BLaER1 (cell line): Measurements from ENCODE around the gene RWDD2A.

Experiments
- H3K27ac ChIP-seq: shearing (Covaris generic); formaldehyde crosslinking; 2 replicates; pipeline ENCODE4 v1.8.1; 2022
- H3K27me3 ChIP-seq: shearing (Covaris generic); formaldehyde crosslinking; 2 replicates; pipeline ENCODE4 v1.8.1; 2022
- H3K36me3 ChIP-seq: shearing (Covaris generic); formaldehyde crosslinking; 2 replicates; pipeline ENCODE4 v1.8.1; 2022
- H3K4me1 ChIP-seq: shearing (Covaris generic); formaldehyde crosslinking; 2 replicates; pipeline ENCODE4 v1.8.1; 2022
- H3K4me2 ChIP-seq: shearing (Covaris generic); formaldehyde crosslinking; 2 replicates; pipeline ENCODE4 v1.8.1; 2022
- H3K4me3 ChIP-seq: shearing (Covaris generic); formaldehyde crosslinking; 2 replicates; pipeline ENCODE4 v1.8.1; 2022
- H3K9ac ChIP-seq: shearing (Covaris generic); formaldehyde crosslinking; 2 replicates; pipeline ENCODE4 v1.8.1; 2022
- H3K9me3 ChIP-seq: shearing (Covaris generic); formaldehyde crosslinking; 2 replicates; pipeline ENCODE4 v1.8.1; 2022
- H4K20me1 ChIP-seq: shearing (Covaris generic); formaldehyde crosslinking; 2 replicates; pipeline ENCODE4 v1.8.1; 2022
- Cebpa-rat ChIP-seq: shearing (Covaris generic); IDR thresholded peaks from 2 replicates; pipeline ENCODE4 v1.8.1; 2022

Gene RWDD2A

GRCh38 chr6:83226517-83226916 is 33.4 kb downstream of the RWDD2A start:
- H3K4me3 ChIP-seq, result no peak overlapping the region
- no peaks in the 10 kb centered on the region for H3K9me3 ChIP-seq
- no peak overlapping the region for H3K9ac ChIP-seq
- H3K27me3 ChIP-seq, result no peaks in the 10 kb centered on the region
- no peaks in the 10 kb centered on the region for H3K36me3 ChIP-seq
- no peak for TF ChIP-seq Cebpa-rat
- no peak overlapping the region for H3K27ac ChIP-seq
- no peak overlapping the region for H3K4me2 ChIP-seq
- no peaks in the 10 kb centered on the region for H4K20me1 ChIP-seq
- H3K4me1 ChIP-seq, result no peaks in the 10 kb centered on the region

DNA sequence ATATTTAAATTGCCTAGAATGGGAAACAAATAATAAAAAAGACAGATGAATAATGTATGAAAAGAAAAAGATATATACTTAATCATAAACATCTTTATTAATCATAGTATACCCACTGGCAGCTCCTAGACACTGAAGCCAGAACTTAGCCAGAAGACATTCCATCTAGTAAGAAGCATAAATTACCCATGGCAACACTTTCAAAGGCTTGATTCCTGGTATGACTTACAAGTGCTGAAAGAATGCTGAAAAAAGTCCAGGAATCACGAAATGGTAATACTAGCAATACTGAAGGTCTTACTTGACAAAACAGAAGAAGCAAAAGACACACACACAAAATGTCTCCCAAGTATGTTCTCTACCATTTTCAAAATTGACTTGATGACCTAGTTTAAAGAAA is 38.0 kb downstream of the RWDD2A start:
- Histone ChIP-seq H3K27me3 (no peaks in the 10 kb centered on the region), H3K27ac (no peak overlapping the region), H3K4me3 (no peak overlapping the region), H3K9ac (no peak overlapping the region), H3K4me1 (no peaks in the 10 kb centered on the region), H3K36me3 (no peaks in the 10 kb centered on the region), H3K4me2 (no peak overlapping the region), H4K20me1 (no peaks in the 10 kb centered on the region), H3K9me3 (no peaks in the 10 kb centered on the region)
- TF ChIP-seq Cebpa-rat, result no peak

- TF ChIP-seq Cebpa-rat, result no peak
- Histone ChIP-seq H3K27me3 (no peaks in the 10 kb centered on the region), H3K9ac (no peak overlapping the region), H3K4me3 (no peak overlapping the region), H3K36me3 (no peaks in the 10 kb centered on the region), H4K20me1 (no peaks in the 10 kb centered on the region), H3K9me3 (no peaks in the 10 kb centered on the region), H3K4me1 (no peaks in the 10 kb centered on the region), H3K27ac (no peak overlapping the region), H3K4me2 (no peak overlapping the region)
Observed at GRCh38 chr6:83247471-83247870, 54.3 kb downstream of the RWDD2A start.
